Measurements from ENCODE around the gene EXOC3L4. TPM values are rescaled to one million over a fixed set of nuclear protein-coding genes. Genes with fewer than 3 reads are reported as not detected.

EXOC3L4 gene
- total RNA-seq, 1 experiment from 2014 or later, result not detected

DNA sequence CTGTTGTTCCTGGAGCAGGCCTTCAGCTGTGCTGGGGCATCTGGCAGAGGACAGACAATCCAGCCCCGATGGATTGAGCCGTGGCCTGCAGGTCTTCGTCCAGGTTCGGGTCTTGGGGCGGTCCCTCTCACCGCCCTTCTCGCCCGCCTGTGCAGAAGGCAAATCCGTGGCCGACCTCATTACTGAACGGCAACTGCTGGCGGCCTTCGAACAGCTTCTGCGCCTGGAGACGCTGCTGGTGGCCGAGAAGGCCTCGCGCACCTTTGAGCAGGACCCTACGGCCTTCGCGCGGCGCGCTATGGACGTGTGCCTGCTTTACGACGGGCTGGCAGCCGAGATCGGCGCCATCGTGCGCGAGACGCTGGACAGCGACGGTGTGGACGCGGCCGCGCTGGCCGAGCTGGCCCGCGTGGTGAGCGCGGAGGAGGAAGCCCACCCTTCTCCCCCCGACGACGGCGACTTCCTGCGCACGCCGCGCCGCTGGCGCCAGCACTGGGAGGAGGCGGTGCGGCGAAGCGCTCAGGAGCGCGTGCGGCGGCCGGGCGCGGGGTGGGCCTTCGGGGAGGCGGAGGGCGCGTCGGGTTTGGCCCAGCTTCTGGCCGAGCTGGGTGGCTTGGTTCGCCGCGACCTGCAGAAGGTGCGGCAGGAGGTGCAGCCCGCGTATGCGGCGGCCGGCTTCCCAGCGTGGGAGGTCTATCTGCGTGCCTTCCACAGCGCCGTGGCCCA is 7.6 kb downstream of the EXOC3L4 start:
- ChIA-PET CTCF (no interaction called here), POLR2A (no interaction called here), RAD21 (ENCODE audit: low non-redundant PET in 1 of 2, low total read pairs in 2 of 2, uncharacterized antibody in 2 of 2, unreplicated experiment in 2 of 2) (no interaction called here)
- ATAC-seq (no peak), DNase-seq (ENCODE audit: low read depth, low spot score) (no peak)
- H3K79me2 ChIP-seq (ENCODE audit: insufficient read depth, low read length), result no peaks in the 10 kb centered on the region
- H3K27ac ChIP-seq (ENCODE audit: low read depth, low read length), result no peak overlapping the region
- H3K9me2 ChIP-seq (ENCODE audit: insufficient read depth), result no peaks in the 10 kb centered on the region
- no peak overlapping the region for H2AFZ ChIP-seq (ENCODE audit: low read depth, low read length, poor library complexity, severe bottlenecking)
- no peak overlapping the region for H3K9ac ChIP-seq (ENCODE audit: low read length)
- TF ChIP-seq CEBPB (IDR thresholded peaks at IDR 0.05; ENCODE audit: low read depth) (no peak), TCF7L2 (IDR thresholded peaks at IDR 0.05; ENCODE audit: borderline replicate concordance, extremely low read depth, insufficient read depth, insufficient read length) (no peak), FOSL1 (IDR thresholded peaks at IDR 0.05; ENCODE audit: low read depth) (no peak), POLR2AphosphoS5 (IDR thresholded peaks at IDR 0.05; ENCODE audit: low read depth, low read length) (no peak)
- H3K4me2 ChIP-seq (ENCODE audit: low read length), result no peak overlapping the region
- intact Hi-C loops (cut with micrococcal nuclease), result no loop called here
- H3K4me1 ChIP-seq (ENCODE audit: control insufficient read depth in 1 of 2, insufficient read depth in 2 of 2, low read length in 2 of 2), result peaks cover 14 to 27% of the 10 kb centered on the region in 2 experiments; a peak in 3 of 4 replicates
- H4K20me1 ChIP-seq (ENCODE audit: insufficient read depth), result no peaks in the 10 kb centered on the region
- BruUV-seq (replicated peaks), result no TSS peak
- H3K36me3 ChIP-seq (ENCODE audit: control insufficient read depth in 1 of 2, insufficient read depth in 2 of 2, low read length in 2 of 2), result no peaks in the 10 kb centered on the region
- no peak overlapping the region for H3K4me3 ChIP-seq (replicated peaks in 1 of 2; ENCODE audit: low read depth in 1 of 2, low read length in 2 of 2)
- H3K9me3 ChIP-seq (ENCODE audit: control insufficient read depth in 1 of 2, insufficient read depth in 1 of 2, low read depth in 1 of 2, low read length in 2 of 2), result no peaks in the 10 kb centered on the region
- H3K27me3 ChIP-seq (ENCODE audit: insufficient read depth, low read length), result no peaks in the 10 kb centered on the region

DNA sequence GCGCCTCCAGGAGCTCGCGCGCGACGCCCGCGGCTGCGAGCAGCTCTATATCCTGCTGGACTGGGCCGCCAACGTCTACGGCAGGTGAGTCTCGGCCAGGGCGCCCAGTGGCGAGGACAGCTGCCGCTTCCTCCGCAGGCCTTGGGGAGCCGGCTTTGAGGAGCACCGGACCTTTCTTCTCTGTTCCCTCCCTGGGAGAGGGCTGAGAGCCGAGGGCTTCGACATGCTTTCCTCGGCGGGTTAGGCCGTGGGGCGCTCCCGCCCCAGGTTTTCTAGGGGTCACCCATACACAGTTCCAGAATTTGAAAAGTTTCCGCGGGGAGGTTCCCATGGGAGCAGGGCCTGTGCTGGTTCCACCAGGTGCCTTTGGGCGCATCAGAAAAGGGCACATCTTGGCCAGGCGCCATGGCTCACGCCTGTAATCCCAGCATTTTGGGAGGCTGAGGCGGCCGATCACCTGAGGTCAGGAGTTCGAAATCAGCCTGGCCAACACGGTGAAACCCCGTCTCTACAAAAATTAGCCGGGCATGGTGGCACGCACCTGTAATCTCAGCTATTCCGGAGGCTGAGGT is 8.2 kb downstream of the EXOC3L4 start:
- Histone ChIP-seq H3K4me3 (replicated peaks in 1 of 2; ENCODE audit: low read depth in 1 of 2, low read length in 2 of 2) (no peak overlapping the region), H3K27me3 (ENCODE audit: insufficient read depth, low read length) (no peaks in the 10 kb centered on the region), H3K4me1 (ENCODE audit: control insufficient read depth in 1 of 2, insufficient read depth in 2 of 2, low read length in 2 of 2) (peaks cover 14 to 29% of the 10 kb centered on the region in 2 experiments; a peak in 3 of 4 replicates), H3K9me3 (ENCODE audit: control insufficient read depth in 1 of 2, insufficient read depth in 1 of 2, low read depth in 1 of 2, low read length in 2 of 2) (no peaks in the 10 kb centered on the region), H3K9ac (ENCODE audit: low read length) (no peak overlapping the region), H3K9me2 (ENCODE audit: insufficient read depth) (no peaks in the 10 kb centered on the region), H3K27ac (ENCODE audit: low read depth, low read length) (no peak overlapping the region), H4K20me1 (ENCODE audit: insufficient read depth) (no peaks in the 10 kb centered on the region), H2AFZ (ENCODE audit: low read depth, low read length, poor library complexity, severe bottlenecking) (no peak overlapping the region), H3K36me3 (ENCODE audit: control insufficient read depth in 1 of 2, insufficient read depth in 2 of 2, low read length in 2 of 2) (no peaks in the 10 kb centered on the region), H3K4me2 (ENCODE audit: low read length) (no peak overlapping the region), H3K79me2 (ENCODE audit: insufficient read depth, low read length) (no peaks in the 10 kb centered on the region)
- ChIA-PET RAD21 (ENCODE audit: low non-redundant PET in 1 of 2, low total read pairs in 2 of 2, uncharacterized antibody in 2 of 2, unreplicated experiment in 2 of 2) (no interaction called here), CTCF (interaction anchor here (0.7 kb wide), 1 partner anchor 923 kb away, joined by 3 read pairs; no protein-coding TSS in a partner anchor), POLR2A (no interaction called here)
- no peak for DNase-seq (ENCODE audit: low read depth, low spot score)
- no peak for ATAC-seq
- intact Hi-C loops (cut with micrococcal nuclease), result no loop called here
- BruUV-seq (replicated peaks), result no TSS peak
- TF ChIP-seq TCF7L2 (IDR thresholded peaks at IDR 0.05; ENCODE audit: borderline replicate concordance, extremely low read depth, insufficient read depth, insufficient read length) (no peak), SRF (IDR thresholded peaks at IDR 0.05; ENCODE audit: low read depth) (no peak), RAD21 (IDR thresholded peaks at IDR 0.05; ENCODE audit: low read depth) (no peak), JUND (IDR thresholded peaks at IDR 0.05) (no peak), ZFX (IDR thresholded peaks at IDR 0.05) (no peak), SIN3A (IDR thresholded peaks at IDR 0.05; ENCODE audit: low read depth) (no peak), YY1 (IDR thresholded peaks at IDR 0.05; ENCODE audit: extremely low read depth, insufficient replicate concordance, low read depth, low read length) (no peak), ELF1 (IDR thresholded peaks at IDR 0.05; ENCODE audit: borderline replicate concordance, low read depth) (no peak), CEBPB (IDR thresholded peaks at IDR 0.05; ENCODE audit: low read depth) (no peak)
- TF ChIP-seq, protein P1, sequence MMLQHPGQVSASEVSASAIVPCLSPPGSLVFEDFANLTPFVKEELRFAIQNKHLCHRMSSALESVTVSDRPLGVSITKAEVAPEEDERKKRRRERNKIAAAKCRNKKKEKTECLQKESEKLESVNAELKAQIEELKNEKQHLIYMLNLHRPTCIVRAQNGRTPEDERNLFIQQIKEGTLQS (IDR thresholded peaks at IDR 0.05), result no peak
- TF ChIP-seq, protein P2, sequence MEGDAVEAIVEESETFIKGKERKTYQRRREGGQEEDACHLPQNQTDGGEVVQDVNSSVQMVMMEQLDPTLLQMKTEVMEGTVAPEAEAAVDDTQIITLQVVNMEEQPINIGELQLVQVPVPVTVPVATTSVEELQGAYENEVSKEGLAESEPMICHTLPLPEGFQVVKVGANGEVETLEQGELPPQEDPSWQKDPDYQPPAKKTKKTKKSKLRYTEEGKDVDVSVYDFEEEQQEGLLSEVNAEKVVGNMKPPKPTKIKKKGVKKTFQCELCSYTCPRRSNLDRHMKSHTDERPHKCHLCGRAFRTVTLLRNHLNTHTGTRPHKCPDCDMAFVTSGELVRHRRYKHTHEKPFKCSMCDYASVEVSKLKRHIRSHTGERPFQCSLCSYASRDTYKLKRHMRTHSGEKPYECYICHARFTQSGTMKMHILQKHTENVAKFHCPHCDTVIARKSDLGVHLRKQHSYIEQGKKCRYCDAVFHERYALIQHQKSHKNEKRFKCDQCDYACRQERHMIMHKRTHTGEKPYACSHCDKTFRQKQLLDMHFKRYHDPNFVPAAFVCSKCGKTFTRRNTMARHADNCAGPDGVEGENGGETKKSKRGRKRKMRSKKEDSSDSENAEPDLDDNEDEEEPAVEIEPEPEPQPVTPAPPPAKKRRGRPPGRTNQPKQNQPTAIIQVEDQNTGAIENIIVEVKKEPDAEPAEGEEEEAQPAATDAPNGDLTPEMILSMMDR (IDR thresholded peaks at IDR 0.05 in 2 of 3, conservative IDR thresholded peaks at IDR 0.05 in 1 of 3; ENCODE audit: borderline replicate concordance in 1 of 3, insufficient read depth in 1 of 3, low read depth in 2 of 3, low read length in 2 of 3), result no peak
- TF ChIP-seq, protein P3, sequence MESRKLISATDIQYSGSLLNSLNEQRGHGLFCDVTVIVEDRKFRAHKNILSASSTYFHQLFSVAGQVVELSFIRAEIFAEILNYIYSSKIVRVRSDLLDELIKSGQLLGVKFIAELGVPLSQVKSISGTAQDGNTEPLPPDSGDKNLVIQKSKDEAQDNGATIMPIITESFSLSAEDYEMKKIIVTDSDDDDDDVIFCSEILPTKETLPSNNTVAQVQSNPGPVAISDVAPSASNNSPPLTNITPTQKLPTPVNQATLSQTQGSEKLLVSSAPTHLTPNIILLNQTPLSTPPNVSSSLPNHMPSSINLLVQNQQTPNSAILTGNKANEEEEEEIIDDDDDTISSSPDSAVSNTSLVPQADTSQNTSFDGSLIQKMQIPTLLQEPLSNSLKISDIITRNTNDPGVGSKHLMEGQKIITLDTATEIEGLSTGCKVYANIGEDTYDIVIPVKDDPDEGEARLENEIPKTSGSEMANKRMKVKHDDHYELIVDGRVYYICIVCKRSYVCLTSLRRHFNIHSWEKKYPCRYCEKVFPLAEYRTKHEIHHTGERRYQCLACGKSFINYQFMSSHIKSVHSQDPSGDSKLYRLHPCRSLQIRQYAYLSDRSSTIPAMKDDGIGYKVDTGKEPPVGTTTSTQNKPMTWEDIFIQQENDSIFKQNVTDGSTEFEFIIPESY (IDR thresholded peaks at IDR 0.05; ENCODE audit: extremely low read depth, insufficient replicate concordance, low read length), result no peak
- TF ChIP-seq, protein P4, sequence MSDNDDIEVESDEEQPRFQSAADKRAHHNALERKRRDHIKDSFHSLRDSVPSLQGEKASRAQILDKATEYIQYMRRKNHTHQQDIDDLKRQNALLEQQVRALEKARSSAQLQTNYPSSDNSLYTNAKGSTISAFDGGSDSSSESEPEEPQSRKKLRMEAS (IDR thresholded peaks at IDR 0.05), result no peak

Measured in HCT116 (cell line).